HepG2 (cell line): ENCODE results near the gene WDR89. TPM values are rescaled to one million over a fixed set of nuclear protein-coding genes. Genes with fewer than 3 reads are reported as not detected.
A peak's percentile ranks its signal among the peaks of the same experiment; 100 is the strongest.

ENCODE experiments used
- CREM ChIP-seq, 2 experiments: sonication (generic) in 1 of 2; formaldehyde crosslinking in 1 of 2; IDR thresholded peaks; 2 replicates each; pipeline versions ENCODE4 v1.4.0 to v1.6.1; 2016 to 2020; ENCODE audit warnings: antibody characterized with exemption in 1 of 2, mild to moderate bottlenecking in 1 of 2, missing genetic modification reagents in 1 of 2
- GZF1 ChIP-seq: sonication (generic); formaldehyde crosslinking; IDR thresholded peaks from 2 replicates; pipeline ENCODE4 v1.5.1; 2020; ENCODE audit warnings: mild to moderate bottlenecking, missing genetic modification reagents
- HNF4A ChIP-seq: sonication (generic); formaldehyde crosslinking; IDR thresholded peaks from 2 replicates; pipeline ENCODE4 v1.4.0; 2020; ENCODE audit warnings: missing genetic modification reagents
- HOXA7 ChIP-seq: sonication (generic); formaldehyde crosslinking; IDR thresholded peaks from 2 replicates; pipeline ENCODE4 v1.8.1; 2022; ENCODE audit warnings: mild to moderate bottlenecking, missing genetic modification reagents, moderate library complexity
- KLF12 ChIP-seq: sonication (generic); formaldehyde crosslinking; IDR thresholded peaks from 2 replicates; pipeline ENCODE4 v1.4.0; 2020; ENCODE audit warnings: missing genetic modification reagents, borderline replicate concordance
- MIER2 ChIP-seq: IDR thresholded peaks from 2 replicates; pipeline ENCODE4 v1.6.1; 2016; ENCODE audit warnings: missing biosample characterization, missing genetic modification reagents
- MIXL1 ChIP-seq: IDR thresholded peaks from 2 replicates; pipeline ENCODE4 v1.6.1; 2016
- NR2F1 ChIP-seq, 2 experiments: fragments of 450-650 bp in 1 of 2; formaldehyde crosslinking in 1 of 2; IDR thresholded peaks; 2 replicates each; pipeline versions ENCODE4 v1.5.0 to v1.6.1; 2016 to 2020; ENCODE audit warnings: mild to moderate bottlenecking in 1 of 2, missing compliant biosample characterization in 1 of 2, missing genetic modification reagents in 1 of 2, moderate library complexity in 1 of 2
- PTBP1 ChIP-seq: fragments of 200-400 bp; formaldehyde crosslinking; IDR thresholded peaks from 2 replicates; pipeline ENCODE4 v1.6.1; 2018; ENCODE audit warnings: low read length, low read depth; ENCODE audit not compliant: poor library complexity, severe bottlenecking
- REL ChIP-seq: sonication (generic); formaldehyde crosslinking; conservative IDR thresholded peaks from 2 replicates; pipeline ENCODE4 v1.8.0; 2022; ENCODE audit warnings: mild to moderate bottlenecking, missing genetic modification reagents, moderate library complexity
- RXRB ChIP-seq: IDR thresholded peaks from 2 replicates; pipeline ENCODE4 v1.6.1; 2016; ENCODE audit warnings: borderline replicate concordance, missing genetic modification reagents, missing compliant biosample characterization
- SMYD3 ChIP-seq: sonication (generic); formaldehyde crosslinking; IDR thresholded peaks from 2 replicates; pipeline ENCODE4 v1.8.1; 2023; ENCODE audit warnings: mild to moderate bottlenecking, missing genetic modification reagents
- SNAPC2 ChIP-seq: sonication (generic); formaldehyde crosslinking; IDR thresholded peaks from 2 replicates; pipeline ENCODE4 v1.8.1; 2022; ENCODE audit warnings: mild to moderate bottlenecking, missing genetic modification reagents
- TEAD2 ChIP-seq: sonication (generic); formaldehyde crosslinking; IDR thresholded peaks from 2 replicates; pipeline ENCODE4 v1.9.0; 2021; ENCODE audit warnings: missing genetic modification reagents
- ZBTB42 ChIP-seq: sonication (generic); formaldehyde crosslinking; IDR thresholded peaks from 2 replicates; pipeline ENCODE4 v1.5.0; 2020; ENCODE audit warnings: mild to moderate bottlenecking, missing genetic modification reagents
- ZNF101 ChIP-seq: sonication (generic); formaldehyde crosslinking; IDR thresholded peaks from 2 replicates; pipeline ENCODE4 v1.4.0; 2020; ENCODE audit warnings: mild to moderate bottlenecking, low read depth, missing genetic modification reagents, borderline replicate concordance
- ZNF34 ChIP-seq: sonication (generic); formaldehyde crosslinking; IDR thresholded peaks from 2 replicates; pipeline ENCODE4 v1.4.0; 2020; ENCODE audit warnings: mild to moderate bottlenecking, missing genetic modification reagents, borderline replicate concordance
- ZNF343 ChIP-seq: sonication (generic); formaldehyde crosslinking; IDR thresholded peaks from 2 replicates; pipeline ENCODE4 v1.4.0; 2020; ENCODE audit warnings: mild to moderate bottlenecking, missing genetic modification reagents
- ZNF350 ChIP-seq: sonication (generic); formaldehyde crosslinking; IDR thresholded peaks from 2 replicates; pipeline ENCODE4 v1.4.0; 2020; ENCODE audit warnings: mild to moderate bottlenecking, low read depth, missing genetic modification reagents, borderline replicate concordance
- ZNF484 ChIP-seq: sonication (generic); formaldehyde crosslinking; IDR thresholded peaks from 2 replicates; pipeline ENCODE4 v1.5.1; 2020; ENCODE audit warnings: mild to moderate bottlenecking, low read depth, missing genetic modification reagents, borderline replicate concordance
- ZNF564 ChIP-seq: sonication (generic); formaldehyde crosslinking; IDR thresholded peaks from 2 replicates; pipeline ENCODE4 v1.8.1; 2023; ENCODE audit warnings: mild to moderate bottlenecking, missing genetic modification reagents
- ZNF75D ChIP-seq: sonication (generic); formaldehyde crosslinking; IDR thresholded peaks from 2 replicates; pipeline ENCODE4 v1.8.1; 2023; ENCODE audit warnings: missing genetic modification reagents, mild to moderate bottlenecking, borderline replicate concordance
- ZNF761 ChIP-seq: sonication (generic); formaldehyde crosslinking; conservative IDR thresholded peaks from 2 replicates; pipeline ENCODE4 v1.4.0; 2020; ENCODE audit warnings: mild to moderate bottlenecking, missing genetic modification reagents
- ZNF839 ChIP-seq: sonication (generic); formaldehyde crosslinking; IDR thresholded peaks from 2 replicates; pipeline ENCODE4 v1.4.0; 2020; ENCODE audit warnings: missing genetic modification reagents, mild to moderate bottlenecking, borderline replicate concordance
- polyA plus RNA-seq, 8 experiments: library from polyadenylated mRNA; depleted of rRNA in 3 of 8; stranded (reverse) in 7 of 8; unstranded in 1 of 8; fragments of >200 nt; fragmentation: Illumina TruSeq in 4 of 8; extraction: Trizol in 4 of 8; gene quantifications; 2 replicates each; pipeline versions ENCODE4 v1.2.1 to v1.2.3, GENCODE V29; 2011 to 2016; ENCODE audit warnings: low read depth in 4 of 8, missing spikeins in 1 of 8, mixed read lengths in 1 of 8; ENCODE audit not compliant: insufficient read depth in 1 of 8
- total RNA-seq, 5 experiments: library from RNA; depleted of rRNA; stranded (reverse); fragments of >200 nt; fragmentation: Illumina TruSeq; extraction: Trizol; gene quantifications; 2 replicates each; pipeline ENCODE4 v1.2.3, GENCODE V29; 2016; ENCODE audit warnings: low read depth in 1 of 5
- TF ChIP-seq, protein P1 (sequence below): sonication (generic); formaldehyde crosslinking; IDR thresholded peaks from 2 replicates; pipeline ENCODE4 v1.4.0; 2020; ENCODE audit warnings: missing genetic modification reagents, borderline replicate concordance
- TF ChIP-seq, protein P2 (sequence below): IDR thresholded peaks from 2 replicates; pipeline ENCODE4 v1.6.1; 2018; ENCODE audit warnings: missing genetic modification reagents, mild to moderate bottlenecking, missing compliant biosample characterization

Gene WDR89
- total and polyA plus RNA-seq, 2 of the 13 experiments (the other 11 are each of a cell fraction or from before 2014, with no cell fraction given): 5.2 to 20.1 TPM

- peak in 1 of 2 experiments; percentile 70; a peak in 2 of 4 replicates for TF ChIP-seq NR2F1 (CRISPR knock-in tag; IDR thresholded peaks at IDR 0.05)
- TF ChIP-seq KLF12: peak; percentile 92
- no peak for TF ChIP-seq ZNF101 (CRISPR knock-in tag)
- peak; percentile 85; the same call in 1 of the 2 replicates for TF ChIP-seq CREM (IDR thresholded peaks at IDR 0.05)
- no peak for TF ChIP-seq CREM (CRISPR knock-in tag; IDR thresholded peaks at IDR 0.05)
- peak; percentile 83; the same call in 1 of the 2 replicates for TF ChIP-seq ZNF350 (CRISPR knock-in tag)
- TF ChIP-seq ZNF34: no peak
- TF ChIP-seq HNF4A (CRISPR knock-in tag): peak; percentile 44; the same call in 1 of the 2 replicates
- TF ChIP-seq HOXA7 (CRISPR knock-in tag): no peak
- TF ChIP-seq RXRB (CRISPR knock-in tag): peak; percentile 54
- TF ChIP-seq, protein P1, sequence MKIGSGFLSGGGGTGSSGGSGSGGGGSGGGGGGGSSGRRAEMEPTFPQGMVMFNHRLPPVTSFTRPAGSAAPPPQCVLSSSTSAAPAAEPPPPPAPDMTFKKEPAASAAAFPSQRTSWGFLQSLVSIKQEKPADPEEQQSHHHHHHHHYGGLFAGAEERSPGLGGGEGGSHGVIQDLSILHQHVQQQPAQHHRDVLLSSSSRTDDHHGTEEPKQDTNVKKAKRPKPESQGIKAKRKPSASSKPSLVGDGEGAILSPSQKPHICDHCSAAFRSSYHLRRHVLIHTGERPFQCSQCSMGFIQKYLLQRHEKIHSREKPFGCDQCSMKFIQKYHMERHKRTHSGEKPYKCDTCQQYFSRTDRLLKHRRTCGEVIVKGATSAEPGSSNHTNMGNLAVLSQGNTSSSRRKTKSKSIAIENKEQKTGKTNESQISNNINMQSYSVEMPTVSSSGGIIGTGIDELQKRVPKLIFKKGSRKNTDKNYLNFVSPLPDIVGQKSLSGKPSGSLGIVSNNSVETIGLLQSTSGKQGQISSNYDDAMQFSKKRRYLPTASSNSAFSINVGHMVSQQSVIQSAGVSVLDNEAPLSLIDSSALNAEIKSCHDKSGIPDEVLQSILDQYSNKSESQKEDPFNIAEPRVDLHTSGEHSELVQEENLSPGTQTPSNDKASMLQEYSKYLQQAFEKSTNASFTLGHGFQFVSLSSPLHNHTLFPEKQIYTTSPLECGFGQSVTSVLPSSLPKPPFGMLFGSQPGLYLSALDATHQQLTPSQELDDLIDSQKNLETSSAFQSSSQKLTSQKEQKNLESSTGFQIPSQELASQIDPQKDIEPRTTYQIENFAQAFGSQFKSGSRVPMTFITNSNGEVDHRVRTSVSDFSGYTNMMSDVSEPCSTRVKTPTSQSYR (CRISPR knock-in tag): peak; percentile 43; the same call in 1 of the 2 replicates
- TF ChIP-seq TEAD2 (CRISPR knock-in tag): peak; percentile 93; the same call in 1 of the 2 replicates
- TF ChIP-seq SNAPC2: peak; percentile 81; the same call in 1 of the 2 replicates
- TF ChIP-seq ZNF564 (CRISPR knock-in tag): peak; percentile 82
- TF ChIP-seq ZBTB42 (CRISPR knock-in tag): peak; percentile 71; the same call in 1 of the 2 replicates
- no peak for TF ChIP-seq PTBP1
- no peak for TF ChIP-seq ZNF75D (CRISPR knock-in tag)
- 0 out of 2 replicates have a peak, but pooled peaks have one; percentile 54 for TF ChIP-seq REL (CRISPR knock-in tag)
- TF ChIP-seq ZNF343 (CRISPR knock-in tag): no peak
- peak; percentile 37; the same call in 1 of the 2 replicates for TF ChIP-seq MIER2
- 0 out of 2 replicates have a peak, but pooled peaks have one; percentile 40 for TF ChIP-seq ZNF761 (CRISPR knock-in tag)
- TF ChIP-seq ZNF839 (CRISPR knock-in tag): no peak
- TF ChIP-seq MIXL1: peak; percentile 11; the same call in 1 of the 2 replicates
- no peak for TF ChIP-seq ZNF484 (CRISPR knock-in tag)
- TF ChIP-seq, protein P2, sequence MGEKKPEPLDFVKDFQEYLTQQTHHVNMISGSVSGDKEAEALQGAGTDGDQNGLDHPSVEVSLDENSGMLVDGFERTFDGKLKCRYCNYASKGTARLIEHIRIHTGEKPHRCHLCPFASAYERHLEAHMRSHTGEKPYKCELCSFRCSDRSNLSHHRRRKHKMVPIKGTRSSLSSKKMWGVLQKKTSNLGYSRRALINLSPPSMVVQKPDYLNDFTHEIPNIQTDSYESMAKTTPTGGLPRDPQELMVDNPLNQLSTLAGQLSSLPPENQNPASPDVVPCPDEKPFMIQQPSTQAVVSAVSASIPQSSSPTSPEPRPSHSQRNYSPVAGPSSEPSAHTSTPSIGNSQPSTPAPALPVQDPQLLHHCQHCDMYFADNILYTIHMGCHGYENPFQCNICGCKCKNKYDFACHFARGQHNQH (CRISPR knock-in tag): peak; percentile 89
- TF ChIP-seq SMYD3 (CRISPR knock-in tag): no peak
- 0 out of 2 replicates have a peak, but pooled peaks have one; percentile 45 for TF ChIP-seq GZF1 (CRISPR knock-in tag)
Observed at GRCh38 chr14:63641473-63642228, at the start of gene WDR89 (continued).
